ENCODE measurements around the gene HIPK2. TPM values are rescaled to one million over a fixed set of nuclear protein-coding genes. Genes with fewer than 3 reads are reported as not detected.

HIPK2 gene
- total RNA-seq, 2 experiments from 2014 or later, result 17.3 to 17.6 TPM

GRCh38 chr7:139679731-139680594, 97.8 kb downstream of the HIPK2 start:
- Mint-ChIP-seq H3K4me3 (no peak overlapping the region), H3K36me3 (ENCODE audit: low read depth) (peaks cover 17% of the 10 kb centered on the region), H3K27me3 (no peaks in the 10 kb centered on the region), H3K27ac (peak overlapping the region; percentile 95), H3K9me3 (no peaks in the 10 kb centered on the region), H3K4me1 (ENCODE audit: low read depth) (peaks cover 61% of the 10 kb centered on the region)
- ChIA-PET POLR2A (interaction anchor here (1.4 to 4.0 kb wide), 3 partner anchors 7 to 32 kb away, joined by 3 to 28 read pairs (median 4); no protein-coding TSS in a partner anchor), CTCF (interaction anchor here (0.8 to 2.0 kb wide), 6 partner anchors 10 to 180 kb away, joined by 3 to 8 read pairs (median 3); no protein-coding TSS in a partner anchor)
- no peak for TF ChIP-seq CTCF (IDR thresholded peaks at IDR 0.05)
- ATAC-seq, result no peak
- intact Hi-C loops (cut with micrococcal nuclease), result loop anchor here (5.0 kb wide), 1 partner anchor 92 kb away; no protein-coding TSS in a partner anchor
- no peak for DNase-seq

- H3K27ac Mint-ChIP-seq, result no peak overlapping the region
- DNase-seq (no peak), ATAC-seq (no peak)
- peaks cover 15% of the 10 kb centered on the region for H3K36me3 Mint-ChIP-seq (ENCODE audit: low read depth)
- ChIA-PET CTCF (no interaction called here), POLR2A (no interaction called here)
- H3K9me3 Mint-ChIP-seq, result no peaks in the 10 kb centered on the region
- H3K4me1 Mint-ChIP-seq (ENCODE audit: low read depth), result peaks cover 51% of the 10 kb centered on the region
- H3K27me3 Mint-ChIP-seq, result no peaks in the 10 kb centered on the region
- intact Hi-C loops (cut with micrococcal nuclease), result no loop called here
- no peak overlapping the region for H3K4me3 Mint-ChIP-seq
- TF ChIP-seq CTCF (IDR thresholded peaks at IDR 0.05), result no peak
These were observed 101.4 kb downstream of the HIPK2 start for GRCh38 chr7:139676390-139676789.

GRCh38 chr7:139675127-139676125, 102.4 kb downstream of the HIPK2 start:
- no peak for TF ChIP-seq CTCF (IDR thresholded peaks at IDR 0.05)
- no peaks in the 10 kb centered on the region for H3K9me3 Mint-ChIP-seq
- intact Hi-C loops (cut with micrococcal nuclease), result no loop called here
- no peak overlapping the region for H3K4me3 Mint-ChIP-seq
- ChIA-PET POLR2A (no interaction called here), CTCF (no interaction called here)
- peaks cover 43% of the 10 kb centered on the region for H3K4me1 Mint-ChIP-seq (ENCODE audit: low read depth)
- H3K27ac Mint-ChIP-seq, result no peak overlapping the region
- DNase-seq (no peak), ATAC-seq (no peak)
- peaks cover 13% of the 10 kb centered on the region for H3K36me3 Mint-ChIP-seq (ENCODE audit: low read depth)
- H3K27me3 Mint-ChIP-seq, result no peaks in the 10 kb centered on the region

- DNase-seq (no peak), ATAC-seq (no peak)
- no peak overlapping the region for H3K27ac Mint-ChIP-seq
- intact Hi-C loops (cut with micrococcal nuclease), result loop anchor here (5.0 kb wide), 1 partner anchor 103 kb away; the partner anchor contains the start of gene HIPK2
- no peaks in the 10 kb centered on the region for H3K27me3 Mint-ChIP-seq
- no peak overlapping the region for H3K4me3 Mint-ChIP-seq
- TF ChIP-seq CTCF (IDR thresholded peaks at IDR 0.05), result no peak
- POLR2A ChIA-PET, result interaction anchor here (3.7 kb wide), 1 partner anchor 7 kb away, joined by 28 read pairs; no protein-coding TSS in a partner anchor
- H3K4me1 Mint-ChIP-seq (ENCODE audit: low read depth), result peaks cover 45% of the 10 kb centered on the region
- CTCF ChIA-PET, result interaction anchor here (2.8 kb wide), 1 partner anchor 29 kb away, joined by 22 read pairs; no protein-coding TSS in a partner anchor
- H3K9me3 Mint-ChIP-seq, result no peaks in the 10 kb centered on the region
- peaks cover 14% of the 10 kb centered on the region for H3K36me3 Mint-ChIP-seq (ENCODE audit: low read depth)
These were observed 103.1 kb downstream of the HIPK2 start for GRCh38 chr7:139674752-139675126.

All from activated CD8-positive, alpha-beta T cell treated with anti-CD3 and anti-CD28 coated beads for 36 hours (primary cell).